HG03571 (cell line): Measurements from ENCODE around the gene NPTN.

Experiments
- ATAC-seq: cut with Tn5 transposase; IDR thresholded peaks from one replicate; pipeline ENCODE4 v1.9.1; 2021; ENCODE audit not compliant: unreplicated experiment

NPTN gene

DNA sequence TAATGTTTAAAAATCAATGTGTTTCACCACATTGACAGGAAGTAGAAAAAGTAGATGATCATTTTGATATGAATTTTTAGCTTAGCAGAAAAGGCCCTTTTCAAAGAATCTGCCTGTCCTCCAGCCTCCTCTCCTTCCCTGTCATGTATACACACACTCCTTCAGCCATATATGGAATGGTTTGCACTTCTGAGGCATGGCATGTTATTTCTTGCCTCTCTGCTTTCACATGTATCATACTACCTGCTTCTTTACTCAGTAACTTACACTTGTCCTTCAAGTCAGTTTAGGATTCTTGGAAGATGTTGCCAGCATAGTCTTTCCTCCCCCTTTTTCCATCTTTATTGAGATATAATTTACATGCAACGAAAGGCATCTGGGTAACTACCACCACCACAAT, 111.2 kb downstream of the NPTN start:
- no peak for ATAC-seq

GRCh38 chr15:73518876-73519733, 114.1 kb downstream of the NPTN start:
- ATAC-seq, result no peak

GRCh38 chr15:73518180-73518862, 114.9 kb downstream of the NPTN start:
- no peak for ATAC-seq

DNA sequence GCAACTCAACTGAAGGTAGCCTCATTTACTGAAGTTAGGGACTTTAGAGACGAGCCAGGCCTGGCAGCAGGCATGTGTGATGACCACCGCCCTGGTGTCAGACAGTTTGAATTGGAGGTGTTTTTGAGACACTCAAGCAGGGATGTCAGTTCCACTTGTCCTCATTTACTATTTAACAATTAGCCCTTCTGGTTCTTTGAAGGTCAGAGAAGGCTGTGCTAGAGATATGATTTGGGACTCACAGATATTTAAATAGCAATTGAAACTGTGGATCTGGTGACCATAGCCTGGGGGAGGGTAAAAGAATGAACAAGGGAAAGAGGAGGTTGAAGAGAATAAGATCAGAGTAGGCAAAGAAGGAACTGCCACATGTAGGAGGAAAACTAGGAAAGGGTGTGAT, 115.6 kb downstream of the NPTN start:
- ATAC-seq, result no peak

GRCh38 chr15:73515527-73515926, 117.7 kb downstream of the NPTN start:
- ATAC-seq, result no peak
